WI38 (cell line): ENCODE measurements around the gene MRAP2.
"Not testable (repeated sequence)": the region's sequence is repeated elsewhere in the genome, so short reads cannot be mapped to it uniquely, and the experiment has no call there.

Experiments
- H3K4me3 ChIP-seq: 2 replicates; pipeline ENCODE4 v1.5.1; 2011; ENCODE audit warnings: low read depth, mild to moderate bottlenecking, control low read depth, low read length
- CTCF ChIP-seq: IDR thresholded peaks from 2 replicates; pipeline ENCODE4 v1.5.1; 2012; ENCODE audit warnings: low read depth, mild to moderate bottlenecking, control low read depth, low read length

Gene MRAP2

GRCh38 chr6:84062519-84063154, 29.1 kb downstream of the MRAP2 start:
- H3K4me3 ChIP-seq: no peak overlapping the region

GRCh38 chr6:84065693-84066290, 32.2 kb downstream of the MRAP2 start:
- H3K4me3 ChIP-seq: no peak overlapping the region
- no peak for TF ChIP-seq CTCF

More at GRCh38 chr6:84062519-84063154, 29.1 kb downstream of the MRAP2 start:
- no peak for TF ChIP-seq CTCF

DNA sequence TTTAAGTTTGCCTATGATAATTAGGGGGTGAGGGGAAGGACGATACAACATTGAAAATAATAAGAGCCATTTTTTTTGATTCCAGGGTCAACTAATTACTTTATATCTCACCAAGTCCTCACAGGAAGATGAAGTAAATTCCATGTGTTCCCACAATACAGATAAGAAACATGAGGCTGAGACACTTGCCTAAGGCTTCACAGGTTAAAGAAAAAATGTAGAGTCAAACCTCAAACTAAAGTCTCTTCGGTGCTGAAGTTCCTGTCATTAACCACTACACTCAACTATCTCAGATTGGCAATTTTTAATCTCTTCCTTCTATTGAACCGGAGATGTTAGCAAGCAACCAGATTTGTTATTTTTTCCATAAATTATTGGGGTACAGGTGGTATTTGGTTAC, 33.0 kb downstream of the MRAP2 start:
- no peak for TF ChIP-seq CTCF
- no peak overlapping the region for H3K4me3 ChIP-seq

DNA sequence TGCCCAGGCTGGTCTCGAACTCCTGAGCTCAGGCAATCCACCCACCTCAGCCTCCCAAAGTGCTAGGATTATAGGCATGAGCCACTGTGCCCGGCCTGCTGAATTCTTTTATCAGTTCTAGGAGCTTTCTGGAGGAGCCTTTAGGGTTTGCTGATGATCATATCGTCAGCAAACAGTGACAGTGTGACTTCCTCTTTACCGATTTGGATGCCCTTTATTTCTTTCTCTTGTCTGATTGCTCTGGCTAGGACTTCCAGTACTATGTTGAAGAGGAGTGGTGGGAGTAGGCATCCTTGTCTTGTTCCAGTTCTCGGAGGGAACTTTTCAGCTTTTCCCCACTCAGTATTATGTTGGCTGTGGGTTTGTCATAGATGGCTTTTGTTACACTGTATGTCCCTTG, 35.3 kb downstream of the MRAP2 start:
- not testable (repeated sequence) for H3K4me3 ChIP-seq

DNA sequence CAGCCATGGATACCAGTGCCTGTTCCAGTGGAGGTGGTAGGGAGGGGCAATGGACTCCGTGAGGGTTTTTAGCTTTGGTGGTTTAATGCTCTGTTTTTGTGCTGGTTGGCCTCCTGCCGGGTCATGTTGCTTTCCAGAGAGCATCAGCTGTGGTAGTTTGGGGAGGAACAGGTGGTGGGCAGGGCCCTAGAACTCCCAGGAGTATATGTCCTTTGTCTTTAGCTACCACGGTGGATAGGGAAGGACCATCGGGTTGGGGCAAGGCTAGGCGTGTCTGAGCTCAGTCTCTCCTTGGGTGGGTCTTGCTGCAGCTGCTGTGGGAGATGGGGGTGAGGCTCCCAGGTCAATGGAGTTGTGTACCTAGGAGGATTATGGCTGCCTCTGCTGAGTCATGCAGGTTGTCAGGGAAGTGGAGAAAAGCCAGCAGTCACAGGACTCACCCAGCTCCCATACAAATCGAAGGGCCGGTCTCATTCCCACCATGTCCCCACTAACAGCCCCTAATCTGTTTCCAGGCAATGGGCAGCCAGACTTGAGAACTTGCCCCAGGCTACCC, 38.9 kb downstream of the MRAP2 start:
- TF ChIP-seq CTCF: no peak
- no peak overlapping the region for H3K4me3 ChIP-seq

DNA sequence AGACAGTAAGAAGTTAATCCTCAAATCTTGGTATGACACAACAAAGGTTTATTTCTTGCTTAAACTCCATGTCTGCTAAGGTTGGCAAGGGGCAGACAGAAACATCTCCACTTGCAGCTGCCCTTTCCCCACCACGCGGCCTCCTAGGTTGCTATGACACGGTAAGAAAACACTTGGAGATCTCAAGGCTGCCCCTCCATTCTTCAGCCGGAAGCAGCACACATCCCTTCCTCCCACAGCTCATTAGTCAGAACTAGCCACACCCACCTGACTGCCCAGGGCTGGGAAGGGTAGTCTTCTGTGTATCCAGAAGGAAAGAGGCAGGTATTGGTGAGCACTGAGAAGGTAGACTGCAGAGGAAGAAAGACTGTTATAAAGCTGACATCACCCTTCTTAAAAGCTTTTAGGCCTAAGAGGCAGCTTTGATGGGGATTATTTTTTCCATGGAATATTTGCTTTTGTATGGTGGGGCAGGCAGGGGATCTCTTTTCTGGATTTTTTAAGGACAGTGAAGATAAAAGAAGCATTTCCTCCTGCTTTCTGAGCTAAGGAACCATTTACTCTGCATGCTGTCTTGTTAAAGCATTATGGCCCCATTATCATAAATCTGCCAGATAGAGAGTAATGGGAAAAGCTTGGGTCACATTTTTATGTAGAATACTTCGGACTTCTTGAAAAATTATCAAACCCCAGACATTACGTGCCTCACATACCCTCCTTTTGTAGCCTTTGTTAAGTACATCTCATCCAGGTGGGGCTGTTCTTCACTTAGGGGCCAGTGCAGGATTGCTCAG, 41.6 kb downstream of the MRAP2 start:
- no peak overlapping the region for H3K4me3 ChIP-seq

GRCh38 chr6:84077645-84078044, 44.1 kb downstream of the MRAP2 start:
- no peak for TF ChIP-seq CTCF
- H3K4me3 ChIP-seq: no peak overlapping the region

More for the DNA sequence above, 41.6 kb downstream of the MRAP2 start:
- no peak for TF ChIP-seq CTCF
